Neural progenitor cell (in vitro differentiated cells): ENCODE measurements around the gene PTGER3. TPM values are rescaled to one million over a fixed set of nuclear protein-coding genes. Genes with fewer than 3 reads are reported as not detected.

Source experiments
- DNase-seq: peaks from one replicate; pipeline ENCODE4 v3.0.0-alpha.2; 2016; ENCODE audit warnings: low spot score
- H2AFZ ChIP-seq: fragments of 200-600 bp; sonication (generic); replicated peaks from 2 replicates; pipeline ENCODE4 v1.6.1; 2016; ENCODE audit warnings: antibody characterized with exemption
- H3F3A ChIP-seq: fragments of 200-600 bp; sonication (generic); 2 replicates; pipeline ENCODE4 v1.6.1; 2016; ENCODE audit warnings: antibody characterized with exemption, low read depth
- H3K27ac ChIP-seq: fragments of 200-600 bp; sonication (generic); 2 replicates; pipeline ENCODE4 v1.5.1; 2016; ENCODE audit warnings: mild to moderate bottlenecking
- H3K27me3 ChIP-seq: fragments of 200-600 bp; sonication (generic); 2 replicates; pipeline ENCODE4 v1.6.1; 2016; ENCODE audit warnings: mild to moderate bottlenecking, moderate library complexity
- H3K36me3 ChIP-seq: fragments of 200-600 bp; sonication (generic); 2 replicates; pipeline ENCODE4 v1.5.1; 2016
- H3K4me1 ChIP-seq: fragments of 200-600 bp; sonication (generic); 2 replicates; pipeline ENCODE4 v1.6.1; 2016; ENCODE audit warnings: mixed run types
- H3K4me2 ChIP-seq: fragments of 200-600 bp; sonication (generic); 2 replicates; pipeline ENCODE4 v1.6.1; 2016
- H3K4me3 ChIP-seq: fragments of 200-600 bp; sonication (generic); 2 replicates; pipeline ENCODE4 v1.5.1; 2016
- H3K79me2 ChIP-seq: fragments of 200-600 bp; sonication (generic); 2 replicates; pipeline ENCODE4 v1.6.1; 2016; ENCODE audit warnings: low read depth
- H3K9ac ChIP-seq: fragments of 200-600 bp; sonication (generic); 2 replicates; pipeline ENCODE4 v1.6.1; 2016
- H3K9me3 ChIP-seq: fragments of 200-600 bp; sonication (generic); 2 replicates; pipeline ENCODE4 v1.5.1; 2016; ENCODE audit warnings: low read depth
- H4K20me1 ChIP-seq: fragments of 200-600 bp; sonication (generic); 2 replicates; pipeline ENCODE4 v1.6.1; 2016; ENCODE audit warnings: low read depth
- H3K27ac Mint-ChIP-seq: 3 replicates; pipeline ENCODE4 v1.8.0; 2021; ENCODE audit warnings: mixed read lengths
- H3K27me3 Mint-ChIP-seq: 2 replicates; pipeline ENCODE4 v1.8.0; 2022; ENCODE audit warnings: low read depth, mild to moderate bottlenecking, inconsistent platforms, moderate library complexity, mixed read lengths; ENCODE audit not compliant: insufficient read depth
- H3K36me3 Mint-ChIP-seq: 3 replicates; pipeline ENCODE4 v1.8.0; 2021; ENCODE audit warnings: mixed read lengths
- H3K4me1 Mint-ChIP-seq: 3 replicates; pipeline ENCODE4 v1.8.0; 2021; ENCODE audit warnings: mixed read lengths
- H3K4me3 Mint-ChIP-seq: 3 replicates; pipeline ENCODE4 v1.8.0; 2021; ENCODE audit warnings: mild to moderate bottlenecking, moderate library complexity, mixed read lengths
- H3K9me3 Mint-ChIP-seq: 3 replicates; pipeline ENCODE4 v1.8.0; 2020; ENCODE audit warnings: mixed read lengths
- CTCF ChIP-seq: fragments of 200-600 bp; sonication (generic); IDR thresholded peaks from 2 replicates; pipeline ENCODE4 v1.5.1; 2017; ENCODE audit warnings: antibody characterized with exemption, mild to moderate bottlenecking
- EZH2 ChIP-seq: fragments of 200-600 bp; sonication (generic); IDR thresholded peaks from 2 replicates; pipeline ENCODE4 v1.6.1; 2017; ENCODE audit warnings: antibody characterized with exemption, mild to moderate bottlenecking, moderate library complexity
- EZH2phosphoT487 ChIP-seq: fragments of 200-600 bp; sonication (generic); IDR thresholded peaks from 2 replicates; pipeline ENCODE4 v1.6.1; 2017; ENCODE audit warnings: antibody characterized with exemption
- total RNA-seq: library from RNA; depleted of rRNA; stranded (reverse); fragments of >200 nt; gene quantifications from 2 replicates; pipeline ENCODE4 v1.2.3, GENCODE V29; 2015; ENCODE audit warnings: low replicate concordance

Gene PTGER3
- total RNA-seq, 1 donor from 2014 or later: 0.09 TPM

GRCh38 chr1:71054791-71055190 is 7.2 kb upstream of the PTGER3 start:
- Histone ChIP-seq H4K20me1 (no peaks in the 10 kb centered on the region), H3K79me2 (no peaks in the 10 kb centered on the region), H3K4me2 (no peak overlapping the region), H3F3A (no peaks in the 10 kb centered on the region), H2AFZ (no peak overlapping the region), H3K9ac (no peak overlapping the region), H3K36me3 (peaks cover 4% of the 10 kb centered on the region), H3K27ac (no peak overlapping the region), H3K9me3 (no peaks in the 10 kb centered on the region), H3K27me3 (peaks cover 1% of the 10 kb centered on the region), H3K4me1 (no peaks in the 10 kb centered on the region), H3K4me3 (no peak overlapping the region)
- Mint-ChIP-seq H3K9me3 (no peaks in the 10 kb centered on the region), H3K4me3 (no peak overlapping the region), H3K27ac (no peak overlapping the region), H3K36me3 (peaks cover 5% of the 10 kb centered on the region), H3K27me3 (peaks cover 3% of the 10 kb centered on the region), H3K4me1 (no peaks in the 10 kb centered on the region)
- TF ChIP-seq EZH2 (no peak), CTCF (no peak), EZH2phosphoT487 (no peak)
- DNase-seq: no peak

GRCh38 chr1:71054281-71054731 is 6.7 kb upstream of the PTGER3 start:
- H3K36me3 Mint-ChIP-seq: peaks cover 3% of the 10 kb centered on the region

GRCh38 chr1:71053758-71054157 is 6.1 kb upstream of the PTGER3 start:
- H3K4me1 Mint-ChIP-seq: no peaks in the 10 kb centered on the region
- Histone ChIP-seq H3K79me2 (no peaks in the 10 kb centered on the region), H3F3A (no peaks in the 10 kb centered on the region), H3K36me3 (peaks cover 4% of the 10 kb centered on the region), H4K20me1 (no peaks in the 10 kb centered on the region), H3K9me3 (no peaks in the 10 kb centered on the region), H2AFZ (no peak overlapping the region), H3K9ac (no peak overlapping the region), H3K27ac (no peak overlapping the region), H3K4me1 (no peaks in the 10 kb centered on the region), H3K27me3 (peaks cover 12% of the 10 kb centered on the region), H3K4me3 (no peak overlapping the region), H3K4me2 (no peak overlapping the region)
- peaks cover 5% of the 10 kb centered on the region for H3K27me3 Mint-ChIP-seq
- H3K4me3 Mint-ChIP-seq: no peak overlapping the region
- H3K27ac Mint-ChIP-seq: no peak overlapping the region
- no peak for DNase-seq
- no peaks in the 10 kb centered on the region for H3K9me3 Mint-ChIP-seq
- TF ChIP-seq EZH2phosphoT487: no peak
- no peak for TF ChIP-seq EZH2
- no peak for TF ChIP-seq CTCF
- no peaks in the 10 kb centered on the region for H3K36me3 Mint-ChIP-seq

More at GRCh38 chr1:71054281-71054731, 6.7 kb upstream of the PTGER3 start:
- Mint-ChIP-seq H3K4me1 (no peaks in the 10 kb centered on the region), H3K27ac (no peak overlapping the region), H3K27me3 (peaks cover 3% of the 10 kb centered on the region), H3K4me3 (no peak overlapping the region), H3K9me3 (no peaks in the 10 kb centered on the region)
- no peaks in the 10 kb centered on the region for H3K9me3 ChIP-seq
- no peaks in the 10 kb centered on the region for H3K79me2 ChIP-seq
- no peak overlapping the region for H2AFZ ChIP-seq
- no peak for DNase-seq
- H3K36me3 ChIP-seq: peaks cover 4% of the 10 kb centered on the region
- H3K4me3 ChIP-seq: no peak overlapping the region
- peaks cover 6% of the 10 kb centered on the region for H3K27me3 ChIP-seq
- no peak overlapping the region for H3K4me2 ChIP-seq
- H3K4me1 ChIP-seq: no peaks in the 10 kb centered on the region
- no peak overlapping the region for H3K27ac ChIP-seq
- H3K9ac ChIP-seq: no peak overlapping the region
- TF ChIP-seq EZH2: no peak
- TF ChIP-seq CTCF: no peak
- no peak for TF ChIP-seq EZH2phosphoT487
- no peaks in the 10 kb centered on the region for H3F3A ChIP-seq
- H4K20me1 ChIP-seq: no peaks in the 10 kb centered on the region
